Endothelial cell of umbilical vein (primary cell): ENCODE results near the gene C10orf71. TPM values are rescaled to one million over a fixed set of nuclear protein-coding genes. Genes with fewer than 3 reads are reported as not detected.

Experiments
- BruUV-seq: library from RNA; stranded (reverse); fragments of 400-500 nt; replicated peaks from 2 replicates; lab custom pipeline; 2021; lab: Mats Ljungman, UMichigan
- CTCF ChIA-PET: fragments of 300-600, 350-600 bp; sonication (Branson Sonifier 250); formaldehyde crosslinking; loops from one replicate; lab custom pipeline; 2021; ENCODE audit warnings: antibody characterized with exemption, inconsistent platforms; lab: Charles Lee
- POLR2A ChIA-PET: fragments of 300-600, 350-600 bp; sonication (Branson Sonifier 250); formaldehyde crosslinking; loops from one replicate; lab custom pipeline; 2021; ENCODE audit warnings: antibody characterized with exemption, inconsistent platforms; lab: Charles Lee
- DNase-seq: peaks from one replicate; pipeline ENCODE4 v3.0.0-alpha.2; 2011; ENCODE audit warnings: low read depth, low spot score
- FAIRE-seq: peaks from 2 replicates; lab custom pipeline; 2011; peaks lifted over from hg19 to GRCh38; lab: Jason Lieb, UNC
- H2AFZ ChIP-seq: 2 replicates; pipeline ENCODE4 v1.6.0; 2012; ENCODE audit warnings: low read depth, low read length, control low read depth, inconsistent platforms
- H3K27ac ChIP-seq: 2 replicates; pipeline ENCODE4 v1.5.1; 2011; ENCODE audit warnings: low read depth, mild to moderate bottlenecking, control low read depth, low read length, moderate library complexity; ENCODE audit not compliant: insufficient read depth
- H3K27me3 ChIP-seq, 2 experiments: 2 replicates each; pipeline versions ENCODE4 v1.6.0 to v1.6.1; 2011; ENCODE audit warnings: low read length in 2 of 2, mixed read lengths in 1 of 2; ENCODE audit not compliant: control insufficient read depth in 2 of 2, insufficient read depth in 2 of 2
- H3K36me3 ChIP-seq, 2 experiments: 2 replicates in 1 of 2; 3 replicates in 1 of 2; pipeline ENCODE4 v1.5.1; 2011; ENCODE audit warnings: low read length in 2 of 2, mild to moderate bottlenecking in 1 of 2, moderate library complexity in 1 of 2; ENCODE audit not compliant: control insufficient read depth in 2 of 2, insufficient read depth in 2 of 2; ENCODE audit errors: extremely low read depth in 1 of 2
- H3K4me1 ChIP-seq: 3 replicates; pipeline ENCODE4 v1.5.1; 2011; ENCODE audit warnings: mild to moderate bottlenecking, low read length; ENCODE audit not compliant: control insufficient read depth, insufficient read depth; ENCODE audit errors: extremely low read depth
- H3K4me2 ChIP-seq: 2 replicates; pipeline ENCODE4 v1.6.1; 2011; ENCODE audit warnings: low read length, control low read depth, mixed read lengths; ENCODE audit not compliant: insufficient read depth
- H3K4me3 ChIP-seq, 3 experiments: fragments of 200-600 bp in 1 of 3; sonication (generic), shearing (Covaris generic) in 1 of 3; replicated peaks in 1 of 3; 2 replicates each; pipeline ENCODE4 v1.5.1; 2011 to 2016; ENCODE audit warnings: control low read depth in 3 of 3, low read length in 3 of 3, mild to moderate bottlenecking in 2 of 3, inconsistent platforms in 1 of 3, low read depth in 1 of 3, moderate library complexity in 1 of 3; ENCODE audit not compliant: insufficient read depth in 1 of 3
- H3K79me2 ChIP-seq: 2 replicates; pipeline ENCODE4 v1.6.0; 2012; ENCODE audit warnings: low read length, inconsistent platforms; ENCODE audit not compliant: control insufficient read depth, insufficient read depth
- H3K9ac ChIP-seq: replicated peaks from 2 replicates; pipeline ENCODE3; 2011; ENCODE audit warnings: low read length, control low read depth; ENCODE audit not compliant: insufficient read depth; ENCODE audit errors: extremely low read depth
- H3K9me1 ChIP-seq: replicated peaks from 3 replicates; pipeline ENCODE4 v1.6.0; 2011; ENCODE audit warnings: mild to moderate bottlenecking, low read length; ENCODE audit not compliant: control insufficient read depth, insufficient read depth; ENCODE audit errors: extremely low read depth
- H3K9me3 ChIP-seq: replicated peaks from 2 replicates; pipeline ENCODE4 v1.5.1; 2012; ENCODE audit warnings: low read length, inconsistent platforms; ENCODE audit not compliant: control insufficient read depth, insufficient read depth
- H4K20me1 ChIP-seq: replicated peaks from 2 replicates; pipeline ENCODE3; 2011; ENCODE audit warnings: mild to moderate bottlenecking, low read length; ENCODE audit not compliant: control insufficient read depth, insufficient read depth; ENCODE audit errors: extremely low read depth
- CTCF ChIP-seq, 2 donors: IDR thresholded peaks; 1 replicate in 1 of 2; 2 replicates in 1 of 2; pipeline ENCODE4 v1.5.1; 2011; ENCODE audit warnings: low read length in 2 of 2, mild to moderate bottlenecking in 2 of 2, moderate library complexity in 2 of 2, control low read depth in 1 of 2, inconsistent platforms in 1 of 2, low read depth in 1 of 2; ENCODE audit not compliant: insufficient read depth in 1 of 2; ENCODE audit errors: extremely low read depth in 1 of 2
- EZH2 ChIP-seq: IDR thresholded peaks from 2 replicates; pipeline ENCODE4 v1.6.1; 2012; ENCODE audit warnings: borderline replicate concordance, low read depth, mild to moderate bottlenecking, moderate library complexity, low read length, inconsistent platforms; ENCODE audit not compliant: severe bottlenecking
- FOS ChIP-seq: IDR thresholded peaks from 2 replicates; pipeline ENCODE4 v1.6.1; 2011; ENCODE audit warnings: mild to moderate bottlenecking, low read length, moderate library complexity, borderline replicate concordance; ENCODE audit not compliant: insufficient read depth
- GATA2 ChIP-seq: IDR thresholded peaks from 2 replicates; pipeline ENCODE4 v1.7.0; 2011; ENCODE audit warnings: low read depth, mild to moderate bottlenecking, moderate library complexity, mixed read lengths, low read length; ENCODE audit not compliant: insufficient read length, insufficient read depth
- JUN ChIP-seq: IDR thresholded peaks from 2 replicates; pipeline ENCODE4 v1.6.1; 2011; ENCODE audit warnings: borderline replicate concordance, low read depth; ENCODE audit not compliant: insufficient read length, insufficient read depth
- MAX ChIP-seq: IDR thresholded peaks from 2 replicates; pipeline ENCODE4 v1.6.1; 2011; ENCODE audit not compliant: insufficient read depth, insufficient read length
- MYC ChIP-seq: IDR thresholded peaks from one replicate; pipeline ENCODE4 v1.6.1; 2011; ENCODE audit warnings: mild to moderate bottlenecking, low read depth, low read length
- POLR2A ChIP-seq: IDR thresholded peaks from 2 replicates; pipeline ENCODE4 v1.6.1; 2012; ENCODE audit warnings: low read depth, mild to moderate bottlenecking, control low read depth, low read length
- POLR2AphosphoS5 ChIP-seq: IDR thresholded peaks from 2 replicates; pipeline ENCODE4 v1.6.1; 2012; ENCODE audit warnings: low read depth, mild to moderate bottlenecking, control low read depth, low read length, moderate library complexity; ENCODE audit not compliant: insufficient read depth
- dilution Hi-C: fragments of 300-500 bp; cut with MboI; formaldehyde crosslinking; loops from one replicate; pipeline ENCODE4 v1.15.0; 2019; ENCODE audit warnings: low sequenced_read_pairs; ENCODE audit not compliant: extremely low pct_ligation_motif_present
- intact Hi-C: fragments of 100-400 bp; cut with micrococcal nuclease; formaldehyde crosslinking; loops from one replicate; pipeline ENCODE4 v1.10.0; 2022
- polyA plus RNA-seq, 4 experiments: library from polyadenylated mRNA; depleted of rRNA in 3 of 4; stranded (reverse) in 3 of 4; unstranded in 1 of 4; fragments of >200 nt; gene quantifications; 2 replicates each; pipeline versions ENCODE4 v1.2.1 to v1.2.3, GENCODE V29; 2011 to 2012; ENCODE audit warnings: missing spikeins in 1 of 4
- total RNA-seq: library from RNA; stranded (reverse); gene quantifications from 2 replicates; pipeline ENCODE4 v1.2.3, GENCODE V29; 2021

Gene C10orf71
- total and polyA plus RNA-seq, 2 donors (not counting 3 experiments of a cell fraction or from before 2014, with no cell fraction given): not detected

GRCh38 chr10:49254556-49255318, 44.2 kb upstream of the C10orf71 start:
- POLR2A ChIA-PET: no interaction called here
- intact Hi-C loops (no loop called here), dilution Hi-C loops (no loop called here)
- H2AFZ ChIP-seq: no peak overlapping the region
- no peaks in the 10 kb centered on the region for H3K79me2 ChIP-seq
- no peak overlapping the region for H3K9ac ChIP-seq
- no peaks in the 10 kb centered on the region for H3K9me3 ChIP-seq
- H3K27ac ChIP-seq: no peak overlapping the region
- H3K27me3 ChIP-seq: no peaks in the 10 kb centered on the region
- H3K9me1 ChIP-seq: no peaks in the 10 kb centered on the region
- H3K36me3 ChIP-seq: no peaks in the 10 kb centered on the region
- CTCF ChIA-PET: no interaction called here
- H3K4me3 ChIP-seq: no peak overlapping the region
- no peak overlapping the region for H3K4me2 ChIP-seq
- no peaks in the 10 kb centered on the region for H3K4me1 ChIP-seq
- H4K20me1 ChIP-seq: no peaks in the 10 kb centered on the region
- no TSS peak for BruUV-seq
- FAIRE-seq (no peak), DNase-seq (no peak)
- TF ChIP-seq CTCF (IDR thresholded peaks at IDR 0.05; ENCODE audit: extremely low read depth in 1 of 2, insufficient read depth in 1 of 2, low read depth in 1 of 2, low read length in 2 of 2) (no peak), JUN (no peak), POLR2AphosphoS5 (no peak), POLR2A (no peak), EZH2 (no peak), MAX (no peak), GATA2 (no peak), FOS (no peak), MYC (no peak)
